Measurements from ENCODE around the gene NAA80.

DNA sequence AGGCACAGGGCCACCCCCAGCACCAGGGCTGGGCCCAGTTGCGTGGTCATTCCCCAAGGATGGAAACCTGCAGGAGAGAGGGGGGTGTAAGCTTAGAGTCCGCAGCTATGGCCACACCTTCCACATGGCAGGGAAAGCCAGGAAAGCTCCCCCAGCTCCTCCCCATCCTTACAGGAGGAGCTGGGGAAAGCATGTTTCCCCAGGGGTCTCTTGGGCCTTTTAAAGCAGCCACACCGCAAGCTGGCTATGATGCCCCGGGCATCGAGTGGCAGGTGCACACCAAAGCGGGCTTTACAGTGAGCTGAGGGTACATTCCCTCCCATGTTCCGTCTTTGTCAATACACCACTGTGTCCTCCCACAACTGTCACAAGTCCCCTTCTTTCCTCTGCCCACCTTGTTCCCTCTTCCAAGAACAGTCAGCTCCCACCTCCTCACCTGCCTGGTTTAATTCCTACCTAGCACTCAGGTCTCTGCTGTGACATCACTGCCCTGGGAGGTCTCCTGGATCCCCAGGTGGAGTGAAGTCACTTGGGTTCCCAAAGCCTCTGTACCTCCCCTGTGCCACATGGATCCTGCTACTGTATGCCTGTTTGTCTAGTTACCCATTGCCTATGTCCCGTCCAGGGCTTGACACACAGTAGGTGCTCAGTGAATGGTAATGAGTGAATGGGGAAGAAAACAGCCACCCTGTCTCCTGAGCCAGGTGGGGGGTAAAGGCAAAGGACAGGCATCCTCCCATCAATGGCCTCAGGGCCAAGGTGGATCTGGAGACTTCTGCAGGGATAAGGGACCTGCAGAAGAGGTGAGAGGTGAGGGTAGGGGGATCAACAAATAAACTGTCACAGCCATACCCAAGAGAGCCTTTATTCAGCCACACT, 3.4 kb downstream of the NAA80 start:
- TF ChIP-seq, protein P1, sequence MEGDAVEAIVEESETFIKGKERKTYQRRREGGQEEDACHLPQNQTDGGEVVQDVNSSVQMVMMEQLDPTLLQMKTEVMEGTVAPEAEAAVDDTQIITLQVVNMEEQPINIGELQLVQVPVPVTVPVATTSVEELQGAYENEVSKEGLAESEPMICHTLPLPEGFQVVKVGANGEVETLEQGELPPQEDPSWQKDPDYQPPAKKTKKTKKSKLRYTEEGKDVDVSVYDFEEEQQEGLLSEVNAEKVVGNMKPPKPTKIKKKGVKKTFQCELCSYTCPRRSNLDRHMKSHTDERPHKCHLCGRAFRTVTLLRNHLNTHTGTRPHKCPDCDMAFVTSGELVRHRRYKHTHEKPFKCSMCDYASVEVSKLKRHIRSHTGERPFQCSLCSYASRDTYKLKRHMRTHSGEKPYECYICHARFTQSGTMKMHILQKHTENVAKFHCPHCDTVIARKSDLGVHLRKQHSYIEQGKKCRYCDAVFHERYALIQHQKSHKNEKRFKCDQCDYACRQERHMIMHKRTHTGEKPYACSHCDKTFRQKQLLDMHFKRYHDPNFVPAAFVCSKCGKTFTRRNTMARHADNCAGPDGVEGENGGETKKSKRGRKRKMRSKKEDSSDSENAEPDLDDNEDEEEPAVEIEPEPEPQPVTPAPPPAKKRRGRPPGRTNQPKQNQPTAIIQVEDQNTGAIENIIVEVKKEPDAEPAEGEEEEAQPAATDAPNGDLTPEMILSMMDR (IDR thresholded peaks at IDR 0.05; ENCODE audit: poor library complexity, severe bottlenecking) = no peak
- TF ChIP-seq POLR2AphosphoS5 (IDR thresholded peaks at IDR 0.05) (no peak), EP300 (conservative IDR thresholded peaks at IDR 0.05; ENCODE audit: poor library complexity, severe bottlenecking) (no peak), SMC3 (conservative IDR thresholded peaks at IDR 0.05; ENCODE audit: poor library complexity) (no peak), TAF1 (IDR thresholded peaks at IDR 0.05; ENCODE audit: low read depth) (no peak), MXI1 (conservative IDR thresholded peaks at IDR 0.05; ENCODE audit: poor library complexity, severe bottlenecking) (no peak), EZH2 (IDR thresholded peaks at IDR 0.05; ENCODE audit: borderline replicate concordance, insufficient read depth, low read length, poor library complexity, severe bottlenecking) (no peak)
- TF ChIP-seq, protein P2, sequence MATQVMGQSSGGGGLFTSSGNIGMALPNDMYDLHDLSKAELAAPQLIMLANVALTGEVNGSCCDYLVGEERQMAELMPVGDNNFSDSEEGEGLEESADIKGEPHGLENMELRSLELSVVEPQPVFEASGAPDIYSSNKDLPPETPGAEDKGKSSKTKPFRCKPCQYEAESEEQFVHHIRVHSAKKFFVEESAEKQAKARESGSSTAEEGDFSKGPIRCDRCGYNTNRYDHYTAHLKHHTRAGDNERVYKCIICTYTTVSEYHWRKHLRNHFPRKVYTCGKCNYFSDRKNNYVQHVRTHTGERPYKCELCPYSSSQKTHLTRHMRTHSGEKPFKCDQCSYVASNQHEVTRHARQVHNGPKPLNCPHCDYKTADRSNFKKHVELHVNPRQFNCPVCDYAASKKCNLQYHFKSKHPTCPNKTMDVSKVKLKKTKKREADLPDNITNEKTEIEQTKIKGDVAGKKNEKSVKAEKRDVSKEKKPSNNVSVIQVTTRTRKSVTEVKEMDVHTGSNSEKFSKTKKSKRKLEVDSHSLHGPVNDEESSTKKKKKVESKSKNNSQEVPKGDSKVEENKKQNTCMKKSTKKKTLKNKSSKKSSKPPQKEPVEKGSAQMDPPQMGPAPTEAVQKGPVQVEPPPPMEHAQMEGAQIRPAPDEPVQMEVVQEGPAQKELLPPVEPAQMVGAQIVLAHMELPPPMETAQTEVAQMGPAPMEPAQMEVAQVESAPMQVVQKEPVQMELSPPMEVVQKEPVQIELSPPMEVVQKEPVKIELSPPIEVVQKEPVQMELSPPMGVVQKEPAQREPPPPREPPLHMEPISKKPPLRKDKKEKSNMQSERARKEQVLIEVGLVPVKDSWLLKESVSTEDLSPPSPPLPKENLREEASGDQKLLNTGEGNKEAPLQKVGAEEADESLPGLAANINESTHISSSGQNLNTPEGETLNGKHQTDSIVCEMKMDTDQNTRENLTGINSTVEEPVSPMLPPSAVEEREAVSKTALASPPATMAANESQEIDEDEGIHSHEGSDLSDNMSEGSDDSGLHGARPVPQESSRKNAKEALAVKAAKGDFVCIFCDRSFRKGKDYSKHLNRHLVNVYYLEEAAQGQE (IDR thresholded peaks at IDR 0.05; ENCODE audit: borderline replicate concordance) = no peak

Measured in neural cell (in vitro differentiated cells).